NCI-H2107 treated with DMSO at 0.1 percent for 48 hours (cell line): Measurements from ENCODE around the gene DCTN3.
A peak's percentile ranks its signal among the peaks of the same experiment; 100 is the strongest.
"Not testable (repeated sequence)": the region's sequence is repeated elsewhere in the genome, so short reads cannot be mapped to it uniquely, and the experiment has no call there.

Source experiments
- DNase-seq: peaks from one replicate; lab custom pipeline; 2025; ENCODE audit not compliant: unreplicated experiment; lab: John Stamatoyannopoulos, UW

DCTN3 gene

DNA sequence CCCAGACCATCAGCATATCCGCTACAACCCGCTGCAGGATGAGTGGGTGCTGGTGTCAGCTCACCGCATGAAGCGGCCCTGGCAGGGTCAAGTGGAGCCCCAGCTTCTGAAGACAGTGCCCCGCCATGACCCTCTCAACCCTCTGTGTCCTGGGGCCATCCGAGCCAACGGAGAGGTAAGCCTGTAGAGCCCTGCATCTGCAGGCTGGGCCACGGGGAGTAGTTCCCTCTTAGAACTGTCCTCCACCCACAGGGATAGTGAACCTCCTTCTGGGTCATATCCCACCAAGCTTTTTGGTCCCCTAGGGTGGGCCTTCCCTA, 26.7 kb upstream of the DCTN3 start:
- DNase-seq, result no peak

DNA sequence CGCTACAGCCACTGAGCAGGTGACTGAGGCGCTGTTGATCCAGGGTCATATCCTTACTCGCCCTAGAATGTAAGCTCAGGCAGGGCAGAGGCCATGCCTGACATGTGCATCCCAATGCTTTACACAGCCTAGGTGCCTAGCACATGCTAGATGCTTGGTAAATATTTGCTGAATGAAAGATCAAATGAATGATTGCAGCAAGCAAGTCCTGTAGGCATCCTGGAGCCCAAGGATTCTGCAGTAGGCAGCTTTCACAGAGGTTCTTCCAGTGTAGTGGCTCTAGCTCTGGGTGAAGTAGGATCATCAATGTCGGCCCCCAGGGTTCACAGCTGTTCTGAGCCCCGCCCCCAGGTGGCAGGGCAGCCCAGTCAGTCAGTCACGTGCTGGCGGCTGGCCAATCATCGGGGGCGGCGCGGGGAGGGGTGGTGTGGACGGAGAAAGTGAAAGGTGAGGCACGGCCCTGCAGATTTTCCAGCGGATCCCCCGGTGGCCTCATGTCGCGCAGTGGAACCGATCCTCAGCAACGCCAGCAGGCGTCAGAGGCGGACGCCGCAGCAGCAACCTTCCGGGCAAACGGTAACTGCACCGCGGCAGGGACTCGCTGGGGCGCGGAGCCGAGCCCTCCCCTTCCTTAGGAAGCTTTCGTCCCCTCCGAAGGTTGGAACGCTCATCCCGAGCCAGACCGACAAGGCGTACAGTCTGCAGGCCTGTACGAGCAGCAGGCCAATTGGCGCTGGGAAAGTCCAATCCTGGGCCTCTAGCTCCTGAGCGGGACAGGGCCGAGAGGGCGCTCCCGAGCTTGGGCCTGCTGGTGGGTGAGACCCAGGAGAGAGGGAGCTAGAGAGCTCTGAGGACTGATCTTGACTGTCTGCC, 26.2 kb upstream of the DCTN3 start, which contains the start of gene GALT:
Gene GALT (plus strand): TSS at position 465 of the 873 bp plus-strand sequence. CDS start 30 bp downstream, at position 495.
- peak; percentile 63 for DNase-seq

DNA sequence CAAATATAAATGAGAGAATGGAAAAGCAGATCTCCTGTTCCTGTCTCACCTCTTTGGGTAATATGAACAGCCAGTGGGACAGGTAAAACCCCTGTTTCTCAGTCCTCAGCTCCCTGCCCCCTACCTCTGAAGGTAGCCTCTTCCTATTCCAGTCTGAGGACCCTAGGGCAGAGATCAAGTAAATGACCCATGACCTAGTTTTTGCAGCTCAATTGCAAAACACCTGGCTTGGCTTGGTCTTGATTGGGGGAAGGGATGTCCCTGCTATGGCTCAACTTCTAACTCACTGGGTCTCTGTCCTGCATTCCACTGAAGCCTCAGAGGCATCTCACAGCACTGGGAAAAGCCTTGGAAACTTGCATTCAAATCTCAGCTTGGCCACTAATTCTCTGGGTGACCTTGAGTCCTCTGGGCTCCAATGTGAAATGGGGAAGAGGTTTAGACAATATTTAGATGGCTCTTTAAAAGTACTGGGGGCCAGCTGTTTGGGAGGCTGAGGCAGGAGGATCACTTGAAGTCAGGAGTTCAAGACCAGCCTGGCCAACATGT, 24.5 kb upstream of the DCTN3 start:
- DNase-seq, result no peak

DNA sequence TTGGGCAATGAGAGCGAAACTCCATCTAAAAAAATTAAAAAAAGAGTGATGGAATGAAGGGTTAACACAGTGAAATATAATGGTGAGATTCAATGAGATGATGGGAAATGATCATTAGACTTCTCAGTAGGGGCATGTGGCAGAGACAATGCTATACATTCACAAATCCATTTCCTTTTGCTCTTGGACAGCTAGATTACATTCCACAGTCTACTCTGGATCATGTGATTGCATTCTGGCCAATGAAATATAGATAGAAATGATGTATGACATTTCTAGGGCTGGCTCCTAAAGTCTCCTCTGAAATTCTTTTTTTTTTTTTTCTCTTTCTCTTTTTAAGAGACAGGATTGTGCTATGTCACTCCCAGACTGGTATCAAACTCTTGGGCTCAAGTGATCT, 22.4 kb upstream of the DCTN3 start:
- no peak for DNase-seq

DNA sequence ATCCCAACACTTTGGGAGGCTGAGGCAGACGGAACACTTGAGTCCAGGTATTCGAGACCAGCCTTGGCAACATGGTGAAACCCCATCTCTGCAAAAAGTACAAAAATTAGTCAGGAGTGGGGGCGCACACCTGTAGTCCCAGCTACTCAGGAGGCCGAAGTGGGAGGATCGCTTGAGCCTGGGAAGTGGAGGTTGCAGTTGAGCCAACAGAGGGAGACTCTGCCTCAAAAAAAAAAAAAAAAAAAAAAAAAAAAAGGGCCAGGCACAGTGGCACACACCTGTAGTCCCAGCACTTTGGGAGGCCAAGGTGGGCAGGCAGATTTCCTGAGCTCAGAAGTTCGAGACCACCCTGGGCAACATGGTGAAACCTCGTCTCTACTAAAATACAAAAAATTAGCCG, 19.0 kb upstream of the DCTN3 start:
- DNase-seq, result not testable (repeated sequence)

DNA sequence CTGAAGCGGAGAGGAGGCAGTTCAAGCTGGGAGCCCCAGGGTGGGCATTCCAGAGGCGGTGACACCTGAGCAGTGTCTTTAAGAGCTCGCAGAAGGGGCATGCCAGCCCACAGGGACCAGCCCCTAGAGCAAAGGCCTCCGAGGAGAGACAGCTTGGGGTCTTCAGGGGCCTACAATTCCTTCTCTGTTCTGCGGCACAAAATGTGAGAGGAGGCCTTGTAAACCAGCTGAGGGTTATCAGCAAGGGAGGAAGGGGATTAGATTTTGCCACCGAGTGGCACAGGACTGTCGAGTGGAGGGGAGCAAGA, 17.8 kb upstream of the DCTN3 start:
- no peak for DNase-seq

DNA sequence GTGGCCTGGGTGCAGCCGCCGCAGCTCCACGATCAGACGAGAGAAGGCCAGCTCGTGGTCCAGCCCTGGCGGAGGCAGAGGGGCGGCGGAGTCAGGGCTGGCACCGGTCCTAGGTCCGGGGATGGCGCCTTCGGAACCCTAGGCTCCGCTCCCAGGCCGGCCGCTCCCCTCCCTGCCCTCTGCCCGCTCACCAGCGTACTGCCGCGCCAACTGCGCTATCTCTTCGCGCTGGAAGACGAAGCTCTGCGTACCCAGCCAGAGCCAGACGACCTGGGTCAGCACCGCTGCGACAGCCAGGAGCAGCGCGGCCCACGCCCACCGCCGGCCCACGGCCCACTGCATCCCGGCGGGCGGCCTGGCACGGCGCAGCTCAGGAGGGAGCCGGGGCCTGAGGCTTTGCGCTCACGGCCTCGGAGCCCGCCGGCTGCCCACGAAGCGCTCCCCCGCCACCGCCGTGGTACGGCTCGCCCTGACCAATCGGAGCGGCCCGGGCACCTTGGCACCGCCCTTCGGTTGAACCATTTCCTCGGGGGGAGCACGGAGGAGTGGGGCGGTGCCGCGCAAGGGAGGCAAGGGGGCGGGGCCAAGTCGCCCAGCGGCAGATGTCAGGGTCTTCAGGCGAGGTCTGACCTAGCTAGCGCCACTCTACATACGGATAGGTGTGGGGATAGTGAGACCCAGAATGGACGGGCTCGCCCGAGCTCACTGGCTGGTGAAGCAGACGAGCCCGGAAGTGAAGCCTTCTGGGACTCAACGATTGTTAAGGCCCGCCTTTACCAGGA, 17.3 kb upstream of the DCTN3 start, which contains the start of gene SIGMAR1:
Gene SIGMAR1 (minus strand): TSS at position 432 of the 782 bp plus-strand sequence. CDS start 90 bp downstream, at position 342.
- peak; percentile 62 for DNase-seq

DNA sequence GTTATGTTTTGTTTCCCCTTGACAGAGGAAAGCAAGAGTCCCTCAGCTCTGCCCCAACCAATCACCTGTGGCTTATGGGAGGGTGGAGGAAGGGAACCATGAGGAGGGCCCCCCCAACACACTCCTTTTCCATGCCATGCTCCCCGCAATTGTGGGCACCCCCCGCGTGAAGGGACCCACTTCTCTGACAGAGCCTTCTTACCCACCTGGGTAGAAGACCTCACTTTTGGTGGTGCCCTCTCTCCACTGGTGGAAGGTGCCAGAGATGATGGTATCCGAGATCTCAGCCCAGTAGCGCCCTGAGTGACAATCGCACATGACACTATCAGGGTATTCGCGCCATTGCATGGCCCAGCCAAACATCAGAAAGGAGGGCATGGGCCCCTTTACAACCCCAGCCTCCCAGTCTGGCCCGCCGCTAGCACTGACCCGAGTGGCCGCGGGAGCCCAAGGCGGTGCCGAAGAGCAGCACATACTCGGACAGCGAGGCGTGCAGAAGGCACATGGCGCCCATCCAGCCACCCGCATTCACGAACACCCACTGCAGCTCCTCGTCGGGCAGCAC, 16.6 kb upstream of the DCTN3 start:
- DNase-seq, result no peak

DNA sequence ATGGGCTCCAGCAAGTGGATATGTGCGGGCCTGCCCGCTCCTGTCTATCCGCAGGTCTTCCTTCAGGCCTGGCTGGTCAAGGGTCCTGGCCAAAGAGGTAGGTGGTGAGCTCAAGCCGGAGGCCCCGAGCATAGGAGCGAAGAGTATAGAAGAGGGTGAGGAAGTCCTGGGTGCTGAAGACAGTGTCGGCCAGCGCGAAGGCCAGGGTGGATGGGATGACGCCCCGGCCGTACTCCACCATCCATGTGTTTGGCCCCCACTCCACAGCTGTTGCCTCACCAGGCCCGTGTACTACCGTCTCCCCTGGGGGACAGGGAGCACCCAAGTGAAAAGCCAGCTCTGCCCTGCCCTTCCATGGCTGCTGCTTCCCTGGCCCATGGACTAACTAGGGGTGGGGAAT, 15.3 kb upstream of the DCTN3 start:
- no peak for DNase-seq

DNA sequence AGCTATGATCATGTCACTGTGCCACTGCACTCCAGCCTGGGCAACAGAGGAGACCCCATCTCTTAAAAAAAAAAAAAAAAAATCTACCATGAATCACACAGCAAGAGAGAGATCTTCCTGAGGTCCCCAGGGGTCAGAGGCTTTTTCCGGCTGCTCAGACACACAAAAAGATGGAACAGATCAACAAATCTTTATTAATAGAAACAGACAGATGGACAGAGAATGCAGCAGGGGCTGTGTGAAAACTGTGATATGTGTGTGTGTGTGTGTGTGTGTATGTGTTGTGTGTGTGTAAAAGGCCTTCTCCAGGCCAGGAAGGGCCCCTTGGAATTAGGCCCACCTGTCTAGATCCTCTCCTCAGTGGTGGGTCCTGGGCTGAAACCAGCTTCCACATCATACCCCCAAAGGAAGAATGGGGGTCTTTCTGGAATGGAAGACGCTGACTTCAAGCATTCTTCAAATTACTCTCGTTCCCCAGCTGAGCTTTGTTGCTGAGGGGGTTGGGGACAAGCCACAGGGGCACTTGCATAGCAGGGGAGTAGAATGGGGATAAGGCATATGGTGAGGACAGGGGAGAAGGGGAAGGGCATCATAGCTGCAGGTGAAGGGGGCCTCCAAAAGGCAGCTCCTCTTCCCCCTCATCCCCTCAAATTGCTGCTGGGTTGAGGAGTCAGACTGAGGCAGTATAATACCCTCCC, 14.4 kb upstream of the DCTN3 start:
- DNase-seq, result no peak

DNA sequence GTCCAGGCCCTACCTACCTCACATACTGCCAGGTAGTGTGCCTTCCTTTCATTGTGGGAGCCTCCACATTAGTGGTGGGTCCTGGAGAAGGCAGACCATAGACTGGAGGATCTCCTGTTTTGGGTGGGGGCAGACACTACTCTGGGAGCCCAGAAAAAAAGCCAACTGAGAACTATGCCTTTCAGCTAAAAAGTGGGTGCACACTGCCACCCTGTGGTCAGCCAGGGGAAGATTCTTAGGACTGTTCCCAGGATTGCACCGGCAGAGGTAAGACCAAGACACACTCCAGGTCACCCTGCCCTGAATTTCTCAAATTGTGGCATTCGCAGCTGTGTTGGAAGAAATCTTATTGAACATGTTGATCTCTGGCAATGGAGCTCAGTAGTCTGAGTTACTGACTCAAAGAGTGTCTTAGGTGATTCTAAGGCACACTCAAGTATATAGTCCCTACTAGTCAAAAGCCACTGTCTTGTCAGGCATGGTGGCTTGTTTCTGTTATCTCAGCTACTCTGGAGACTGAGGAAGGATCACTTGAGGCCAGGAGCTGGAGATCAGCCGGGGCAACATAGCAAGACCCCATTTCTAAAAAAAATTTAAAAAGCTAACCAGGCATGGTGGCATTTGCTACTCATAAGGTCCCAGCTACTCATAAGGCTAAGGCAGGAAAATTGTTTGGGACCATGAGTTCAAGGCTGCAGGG, 13.7 kb upstream of the DCTN3 start:
- peak; percentile 54 for DNase-seq

DNA sequence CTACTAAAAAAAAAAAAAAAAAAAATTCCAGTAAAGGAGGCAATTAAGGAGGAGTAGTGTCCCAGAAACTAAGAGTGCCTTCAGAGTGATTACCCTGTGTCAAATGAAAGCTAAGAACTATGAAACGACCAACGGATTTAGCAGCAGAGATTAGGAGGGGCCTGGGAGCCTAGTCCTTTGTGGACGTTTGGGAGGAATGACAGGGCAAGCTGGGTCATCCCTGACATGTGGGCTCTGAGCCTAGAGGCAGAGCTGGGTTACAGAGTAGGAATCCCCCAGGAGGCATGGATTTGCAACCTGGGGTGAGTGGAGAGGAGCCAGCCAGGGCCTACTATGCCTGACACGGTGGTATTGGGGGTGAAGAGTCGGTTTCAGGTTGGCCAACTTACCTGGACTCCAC, 12.9 kb upstream of the DCTN3 start:
- no peak for DNase-seq

DNA sequence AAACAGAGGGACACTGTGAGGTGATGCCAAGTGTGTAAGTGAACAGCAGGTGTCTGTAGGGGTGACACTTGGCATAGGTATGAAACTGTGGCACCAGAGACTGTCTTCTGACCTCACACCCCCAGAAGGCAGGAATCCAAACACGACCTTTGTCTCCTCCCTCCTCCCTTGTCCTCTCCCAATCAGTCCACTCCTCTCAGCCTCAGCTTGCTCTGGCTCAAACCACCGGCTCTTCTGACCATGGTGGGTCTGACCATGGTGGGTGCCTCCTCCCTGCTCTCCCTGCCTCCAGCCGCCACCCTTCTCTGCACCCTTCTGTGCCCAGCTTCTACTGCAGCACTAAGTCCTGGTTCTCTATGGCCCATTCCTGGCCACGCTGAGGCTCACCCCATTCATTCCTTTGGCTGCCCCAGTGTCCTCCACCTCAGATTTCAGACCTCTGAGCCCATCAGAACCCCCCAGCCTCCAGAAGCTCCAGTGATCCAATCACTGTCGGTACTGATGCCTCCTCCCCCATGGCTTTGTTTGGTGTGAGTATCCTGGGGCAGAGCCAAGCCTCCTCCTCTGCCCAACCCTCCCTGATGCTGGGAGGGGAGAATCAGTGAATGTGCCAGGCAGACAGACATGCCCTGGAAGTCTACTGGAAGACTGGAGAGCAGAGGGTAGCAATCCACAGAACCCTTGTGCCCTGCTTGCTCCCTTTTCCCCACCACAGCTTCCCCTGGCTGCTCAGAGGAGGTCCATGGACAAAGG, 10.3 kb upstream of the DCTN3 start:
- DNase-seq, result no peak

DNA sequence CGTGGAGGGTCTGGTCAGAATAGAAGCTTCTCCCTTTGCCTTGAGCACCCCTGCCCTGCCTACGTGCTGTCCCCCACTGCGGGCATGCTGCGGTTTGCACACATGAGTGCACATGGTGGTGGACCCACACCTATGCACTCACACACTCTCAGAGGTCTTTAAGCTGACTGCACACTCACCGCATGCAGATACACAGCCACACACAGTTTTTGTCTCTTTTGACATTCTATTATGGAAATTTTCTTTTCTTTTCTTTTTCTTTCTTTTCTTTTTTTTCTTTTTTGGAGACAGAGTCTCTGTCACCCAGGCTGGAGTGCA, 9.2 kb upstream of the DCTN3 start:
- DNase-seq, result no peak

DNA sequence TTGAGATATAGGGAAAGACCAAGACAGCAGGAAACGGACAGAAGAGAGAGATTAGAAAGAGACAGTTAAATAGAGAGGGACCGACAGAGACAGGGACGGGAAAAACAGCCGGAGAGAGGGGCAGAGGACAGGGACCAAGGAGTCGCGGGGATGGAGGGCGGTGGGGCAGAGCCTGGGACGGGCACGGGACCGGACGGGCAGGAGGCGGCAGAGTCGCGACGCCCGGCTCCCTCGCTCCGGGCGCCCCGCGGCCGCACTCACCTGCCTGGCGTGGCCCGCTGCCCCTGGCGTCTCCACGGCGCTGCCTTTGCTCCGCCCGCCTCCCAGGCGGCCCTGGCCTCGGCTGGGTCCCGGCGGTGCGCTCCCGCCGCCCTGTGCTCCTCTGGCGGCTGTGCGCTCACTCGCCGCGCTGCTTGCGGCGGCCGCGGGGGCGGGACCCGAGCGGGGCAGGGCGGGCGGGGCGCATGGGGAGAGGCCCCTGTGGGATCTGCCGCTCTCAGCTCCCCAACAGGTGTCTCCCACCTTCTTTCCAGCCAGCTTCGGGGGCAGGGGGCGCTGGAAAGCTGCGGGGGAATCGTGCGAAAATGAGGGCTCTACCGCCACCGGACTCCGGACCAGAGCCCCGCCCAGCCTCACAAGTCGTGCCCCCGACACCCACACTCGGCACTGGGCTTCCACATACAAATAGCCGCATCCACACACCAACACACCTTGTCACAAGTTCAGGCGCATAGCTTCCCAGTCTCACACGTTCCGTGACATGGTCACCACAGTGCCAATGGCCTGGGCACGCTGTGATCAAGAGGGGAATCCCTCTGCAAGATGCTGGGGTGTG, 8.6 kb upstream of the DCTN3 start, which contains the start of gene ARID3C:
Gene ARID3C (minus strand): TSS at position 411 of the 835 bp plus-strand sequence. CDS start 1,052 bp downstream, outside the sequence.
- DNase-seq, result no peak

DNA sequence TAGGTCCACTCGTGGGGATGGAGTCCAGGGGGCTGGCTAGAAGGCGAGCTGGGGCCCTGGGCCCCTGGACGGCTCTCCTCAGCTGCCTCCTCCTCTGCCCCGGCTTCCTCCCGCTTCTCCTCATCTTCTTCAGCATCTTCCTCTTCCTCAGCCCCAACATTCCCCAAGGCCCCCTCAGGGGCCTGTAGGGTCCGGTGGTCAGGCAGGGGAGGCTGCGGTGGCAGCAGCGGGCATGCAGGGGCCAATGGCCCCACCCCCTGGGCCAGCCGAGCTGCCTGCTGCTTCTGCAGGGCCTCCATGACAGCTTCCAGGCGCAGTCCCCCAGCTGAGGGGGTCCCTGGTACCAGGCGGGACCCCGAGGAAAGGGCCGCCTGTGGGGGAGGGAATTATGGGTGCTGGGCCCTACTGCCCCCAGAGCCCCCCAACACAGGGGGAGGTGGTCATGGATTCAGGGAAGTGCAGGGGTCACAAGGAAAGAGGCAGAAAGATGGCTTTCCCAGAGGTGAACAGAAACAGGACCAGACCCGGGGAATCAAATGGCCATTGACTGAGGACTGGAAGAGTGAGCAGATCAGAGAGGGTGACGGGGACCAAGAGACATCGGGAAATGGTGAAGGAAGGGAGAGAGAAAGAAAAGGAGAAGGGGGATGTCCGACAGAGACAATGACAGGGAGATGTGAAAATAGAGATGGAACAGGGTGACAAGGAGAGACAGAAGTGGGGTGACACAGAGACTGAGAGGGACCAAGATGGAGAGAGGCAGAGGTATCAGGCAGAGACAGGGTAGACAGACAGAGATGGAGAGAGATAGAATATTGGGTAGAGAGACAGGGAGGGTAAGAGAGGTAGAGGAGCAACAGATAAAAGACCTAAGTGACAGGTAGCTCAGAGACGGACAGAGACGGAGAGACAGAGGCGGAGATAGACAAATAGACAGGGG, 7.7 kb upstream of the DCTN3 start:
- DNase-seq, result no peak

DNA sequence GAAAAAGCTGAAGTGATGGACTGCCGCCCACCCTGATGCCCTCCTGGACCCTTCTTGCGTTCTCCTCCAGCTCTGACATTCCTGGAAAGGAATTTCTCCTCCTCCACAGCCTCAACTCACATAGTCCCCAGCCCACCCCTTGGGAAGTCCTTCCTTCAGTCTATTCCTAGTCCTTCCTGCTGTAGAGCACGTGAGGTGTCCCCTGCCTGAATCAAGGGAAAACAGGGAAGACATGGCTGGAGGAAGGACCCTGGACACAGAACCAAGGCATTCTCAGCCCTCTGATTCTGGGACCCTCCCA, 4.8 kb upstream of the DCTN3 start:
- no peak for DNase-seq
